ENCODE data around the gene TBC1D13.

DNA sequence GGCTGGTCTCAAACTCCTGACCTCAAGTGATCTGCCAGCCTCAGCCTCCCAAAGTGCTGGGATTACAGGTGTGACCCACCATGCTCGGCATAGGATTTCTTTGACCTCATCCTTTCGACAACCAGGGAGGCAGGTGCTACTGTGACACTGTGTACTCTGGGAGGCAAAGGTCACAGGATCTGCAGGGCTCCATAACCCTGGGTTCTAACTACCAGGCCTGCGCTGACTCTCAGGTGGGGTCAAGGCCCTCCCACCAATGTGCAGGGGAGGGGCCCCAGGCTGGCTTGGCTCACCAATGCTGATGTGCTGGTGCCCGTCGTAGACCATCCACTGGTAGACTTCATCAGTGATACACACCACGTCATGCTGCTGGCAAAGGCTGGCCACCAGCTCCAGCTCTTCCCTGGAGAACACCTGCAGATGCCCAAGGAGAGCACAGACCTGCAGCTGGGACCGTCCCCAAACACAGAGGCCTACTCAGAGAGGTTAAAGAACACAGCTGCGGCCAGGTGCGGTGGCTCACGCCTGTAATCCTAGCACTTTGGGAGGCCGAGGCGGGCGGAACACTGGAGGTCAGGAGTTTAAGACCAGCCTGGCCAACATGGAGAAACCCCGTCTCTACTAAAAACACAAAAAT, 49.6 kb downstream of the TBC1D13 start:
- TF ChIP-seq, protein P1, sequence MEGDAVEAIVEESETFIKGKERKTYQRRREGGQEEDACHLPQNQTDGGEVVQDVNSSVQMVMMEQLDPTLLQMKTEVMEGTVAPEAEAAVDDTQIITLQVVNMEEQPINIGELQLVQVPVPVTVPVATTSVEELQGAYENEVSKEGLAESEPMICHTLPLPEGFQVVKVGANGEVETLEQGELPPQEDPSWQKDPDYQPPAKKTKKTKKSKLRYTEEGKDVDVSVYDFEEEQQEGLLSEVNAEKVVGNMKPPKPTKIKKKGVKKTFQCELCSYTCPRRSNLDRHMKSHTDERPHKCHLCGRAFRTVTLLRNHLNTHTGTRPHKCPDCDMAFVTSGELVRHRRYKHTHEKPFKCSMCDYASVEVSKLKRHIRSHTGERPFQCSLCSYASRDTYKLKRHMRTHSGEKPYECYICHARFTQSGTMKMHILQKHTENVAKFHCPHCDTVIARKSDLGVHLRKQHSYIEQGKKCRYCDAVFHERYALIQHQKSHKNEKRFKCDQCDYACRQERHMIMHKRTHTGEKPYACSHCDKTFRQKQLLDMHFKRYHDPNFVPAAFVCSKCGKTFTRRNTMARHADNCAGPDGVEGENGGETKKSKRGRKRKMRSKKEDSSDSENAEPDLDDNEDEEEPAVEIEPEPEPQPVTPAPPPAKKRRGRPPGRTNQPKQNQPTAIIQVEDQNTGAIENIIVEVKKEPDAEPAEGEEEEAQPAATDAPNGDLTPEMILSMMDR (IDR thresholded peaks at IDR 0.05; ENCODE audit: insufficient read depth, low read depth, low read length), result no peak
- no peak for TF ChIP-seq EZH2 (IDR thresholded peaks at IDR 0.05; ENCODE audit: insufficient read depth, low read length)
